Activated CD4-positive, alpha-beta T cell treated with anti-CD3 and anti-CD28 coated beads, Interleukin-2, amount 10 ng/mL, durations not matched to agents 7 days and 5 days (primary cell): ENCODE measurements around the gene ERVH48-1. TPM values are rescaled to one million over a fixed set of nuclear protein-coding genes. Genes with fewer than 3 reads are reported as not detected.
"Not testable (repeated sequence)": the region's sequence is repeated elsewhere in the genome, so short reads cannot be mapped to it uniquely, and the experiment has no call there.

ENCODE experiments used
- CTCF ChIA-PET: fragments of 350-600 bp; sonication (Branson Sonifier 250); formaldehyde crosslinking; loops from one replicate; lab custom pipeline; 2021; ENCODE audit warnings: antibody characterized with exemption; lab: Charles Lee
- POLR2A ChIA-PET: fragments of 350-600 bp; sonication (Branson Sonifier 250); formaldehyde crosslinking; loops from one replicate; lab custom pipeline; 2021; ENCODE audit warnings: antibody characterized with exemption; lab: Charles Lee
- DNase-seq: peaks from one replicate; pipeline ENCODE4 v3.0.0-alpha.2; 2020
- H3K27ac Mint-ChIP-seq: one replicate; pipeline ENCODE4 v1.8.0; 2021; ENCODE audit warnings: mild to moderate bottlenecking, moderate library complexity, mixed read lengths
- H3K27me3 Mint-ChIP-seq: one replicate; pipeline ENCODE4 v1.8.0; 2021; ENCODE audit warnings: mixed read lengths
- H3K36me3 Mint-ChIP-seq: one replicate; pipeline ENCODE4 v1.8.0; 2021; ENCODE audit warnings: low read depth, mixed read lengths
- H3K4me1 Mint-ChIP-seq: one replicate; pipeline ENCODE4 v1.8.0; 2021; ENCODE audit warnings: mixed read lengths
- H3K4me3 Mint-ChIP-seq: one replicate; pipeline ENCODE4 v1.8.0; 2021; ENCODE audit warnings: mild to moderate bottlenecking, moderate library complexity, mixed read lengths
- H3K9me3 Mint-ChIP-seq: one replicate; pipeline ENCODE4 v1.8.0; 2021; ENCODE audit warnings: mixed read lengths
- total RNA-seq, 2 experiments: library from RNA; stranded (reverse); gene quantifications; one replicate each; pipeline ENCODE4 v1.2.3, GENCODE V29; 2021

ERVH48-1 gene
- total RNA-seq, 2 experiments from 2014 or later = 5.4 to 6.4 TPM

DNA sequence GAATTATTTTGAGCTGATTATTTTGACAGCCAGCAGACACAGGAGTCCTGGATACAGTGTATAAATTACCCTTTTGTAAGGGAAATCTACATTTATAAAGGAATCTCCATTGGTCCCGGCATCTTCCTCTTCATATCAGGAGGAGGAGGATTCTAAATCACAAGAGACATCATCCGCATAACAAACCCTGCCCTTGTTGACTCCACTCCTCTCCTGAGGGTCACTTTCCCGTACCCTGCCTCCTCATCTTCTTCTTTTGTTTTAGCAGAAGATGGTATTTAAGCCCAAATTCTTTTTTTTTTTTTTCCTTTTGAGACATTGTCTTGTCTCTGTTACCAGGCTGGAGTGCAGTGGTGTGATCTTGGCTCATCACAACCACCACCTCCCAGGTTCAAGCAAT lies 34.3 kb upstream of the ERVH48-1 start:
- Mint-ChIP-seq H3K4me1 (no peaks in the 10 kb centered on the region), H3K9me3 (no peaks in the 10 kb centered on the region), H3K27ac (no peak overlapping the region), H3K4me3 (no peak overlapping the region), H3K36me3 (no peaks in the 10 kb centered on the region), H3K27me3 (no peaks in the 10 kb centered on the region)
- CTCF ChIA-PET = no interaction called here
- POLR2A ChIA-PET = no interaction called here
- no peak for DNase-seq

DNA sequence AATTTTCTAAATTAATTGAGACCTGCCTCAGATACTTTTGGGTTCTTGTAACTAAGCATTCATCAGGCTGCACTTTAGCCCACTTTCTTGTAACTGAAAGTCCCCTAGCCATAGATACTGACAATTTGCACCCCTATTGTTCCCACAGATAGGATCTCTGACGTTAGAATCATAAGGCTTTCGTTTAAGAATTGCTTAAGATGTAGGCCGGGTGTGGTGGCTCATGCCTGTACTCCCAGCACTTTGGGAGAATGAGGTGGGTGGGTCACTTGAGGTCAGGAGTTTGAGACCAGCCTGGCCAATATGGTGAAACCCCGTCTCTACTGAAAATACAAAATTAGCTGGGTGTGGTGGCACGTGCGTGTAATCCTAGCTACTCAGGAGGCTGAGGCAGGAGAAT lies 32.7 kb upstream of the ERVH48-1 start:
- DNase-seq, H3K9me3 Mint-ChIP-seq, H3K4me3 Mint-ChIP-seq, CTCF ChIA-PET, H3K27me3 Mint-ChIP-seq, POLR2A ChIA-PET, H3K4me1 Mint-ChIP-seq, H3K27ac Mint-ChIP-seq, H3K36me3 Mint-ChIP-seq: not testable (repeated sequence)

DNA sequence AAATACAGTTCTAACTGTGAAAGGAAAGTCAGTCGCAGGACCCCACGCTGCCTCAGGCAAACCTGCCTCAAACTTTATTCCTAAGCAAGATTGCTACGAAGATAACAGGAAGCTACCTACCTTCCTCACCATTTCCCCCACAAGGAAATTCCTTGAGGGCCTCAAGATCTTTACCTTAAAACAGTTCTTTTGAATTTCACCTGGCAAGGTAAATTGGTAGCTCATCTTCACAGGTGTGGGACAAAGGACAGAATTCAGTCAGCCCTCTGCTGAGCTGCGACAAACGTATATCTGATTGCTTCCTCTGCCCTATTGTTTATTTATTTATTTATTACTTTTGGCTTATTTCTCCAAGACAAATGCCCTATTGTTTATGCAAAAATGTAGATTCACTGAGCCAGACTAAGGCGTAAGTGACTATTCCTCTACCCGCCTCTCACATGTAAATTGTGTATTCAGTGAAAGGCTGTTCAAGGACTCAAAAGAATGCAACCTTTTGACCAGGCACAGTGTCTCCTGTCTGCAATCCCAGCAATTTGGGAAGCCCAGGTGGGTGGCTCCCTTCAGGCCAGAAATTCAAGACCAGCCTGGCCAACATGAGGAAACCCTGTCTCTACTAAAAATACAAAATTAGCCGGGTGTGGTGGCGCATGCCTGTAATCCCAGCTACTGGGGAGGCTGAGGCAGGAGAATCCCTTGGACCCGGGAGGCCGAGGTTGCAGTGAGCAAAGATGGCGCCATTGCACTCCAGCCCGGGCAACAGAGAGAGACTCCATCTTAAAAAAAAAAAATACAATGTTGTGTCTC lies 31.6 kb upstream of the ERVH48-1 start:
- POLR2A ChIA-PET = interaction anchor here (0.8 kb wide), 1 partner anchor 57 kb away, joined by 9 read pairs; no protein-coding TSS in a partner anchor
- DNase-seq = no peak
- Mint-ChIP-seq H3K9me3 (no peaks in the 10 kb centered on the region), H3K4me3 (no peak overlapping the region), H3K27ac (no peak overlapping the region), H3K36me3 (no peaks in the 10 kb centered on the region), H3K27me3 (no peaks in the 10 kb centered on the region), H3K4me1 (no peaks in the 10 kb centered on the region)
- CTCF ChIA-PET = no interaction called here

DNA sequence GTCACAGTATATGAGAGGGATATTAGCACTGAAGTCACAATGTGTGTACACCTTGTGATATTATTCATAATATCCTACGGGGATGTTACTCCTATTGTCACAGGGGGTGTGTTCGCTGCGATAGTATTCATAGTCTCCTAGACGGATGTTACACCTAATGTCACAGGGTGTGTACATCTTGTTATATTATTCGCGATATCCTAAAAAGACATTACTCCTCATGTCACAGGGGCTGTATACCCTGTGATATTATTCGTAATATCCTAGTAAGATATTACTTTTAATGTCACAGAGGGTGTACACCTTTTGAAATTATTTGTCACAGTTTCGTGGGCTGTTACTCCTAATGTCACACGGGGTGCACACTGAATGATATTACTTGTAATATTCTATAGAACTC lies 25.8 kb upstream of the ERVH48-1 start:
- CTCF ChIA-PET, H3K9me3 Mint-ChIP-seq, DNase-seq, H3K27ac Mint-ChIP-seq, H3K4me3 Mint-ChIP-seq, H3K27me3 Mint-ChIP-seq, H3K4me1 Mint-ChIP-seq, POLR2A ChIA-PET, H3K36me3 Mint-ChIP-seq: not testable (repeated sequence)

DNA sequence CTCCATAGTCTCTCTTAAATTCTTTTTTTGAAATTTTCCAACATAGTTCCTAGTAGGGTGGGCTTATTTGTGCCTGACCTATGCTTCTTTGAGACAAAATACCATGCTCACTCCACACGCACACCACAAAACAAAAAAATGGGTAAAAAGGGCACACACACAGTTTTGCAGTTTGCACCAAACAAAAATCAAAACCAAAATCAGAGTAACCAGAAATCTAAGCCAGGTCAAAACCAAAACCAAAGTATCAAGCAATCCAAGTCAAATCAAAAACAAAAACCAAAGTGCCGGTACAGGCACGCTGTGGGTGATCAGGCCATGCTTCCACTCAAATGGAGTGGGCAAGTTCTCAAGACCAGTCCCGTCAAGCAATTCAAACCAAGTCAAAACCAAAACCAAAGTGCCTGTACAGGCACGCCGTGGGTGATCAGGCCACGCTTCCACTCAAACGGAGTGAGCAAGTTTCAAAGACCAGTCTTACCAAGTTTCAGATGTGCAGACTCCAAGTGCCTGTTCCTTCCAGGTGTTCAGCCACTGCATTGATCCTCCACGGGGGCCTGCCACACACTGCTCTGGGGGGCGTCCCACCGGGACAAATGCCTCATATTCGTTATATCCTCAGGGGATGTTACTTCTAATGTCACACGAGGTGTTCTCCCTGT lies 23.8 kb upstream of the ERVH48-1 start:
- H3K4me3 Mint-ChIP-seq = peak overlapping the region; percentile 13
- H3K27me3 Mint-ChIP-seq, H3K9me3 Mint-ChIP-seq, POLR2A ChIA-PET, CTCF ChIA-PET, H3K4me1 Mint-ChIP-seq, DNase-seq, H3K36me3 Mint-ChIP-seq: not testable (repeated sequence)
- H3K27ac Mint-ChIP-seq = peak overlapping the region; percentile 59

DNA sequence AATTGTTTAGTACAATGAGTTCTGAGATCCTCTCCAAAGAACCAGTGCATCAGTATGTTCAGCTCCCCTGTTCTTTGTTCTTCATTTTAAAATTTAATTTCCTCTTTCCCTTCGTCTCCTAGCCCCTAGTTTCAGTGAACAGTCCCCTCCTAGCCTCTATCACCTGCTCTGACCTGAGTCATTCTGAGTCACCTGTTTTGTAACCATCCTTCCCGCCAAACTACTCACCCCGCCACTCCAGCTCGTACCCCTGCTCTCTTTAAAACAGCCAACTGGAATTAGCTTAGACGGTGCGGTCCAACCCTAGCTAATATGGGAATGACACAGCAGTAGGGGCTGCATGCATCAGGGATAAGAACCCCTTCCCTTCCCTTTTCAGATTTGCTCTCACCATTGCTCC lies 16.8 kb upstream of the ERVH48-1 start:
- no peaks in the 10 kb centered on the region for H3K4me1 Mint-ChIP-seq
- peaks cover 2% of the 10 kb centered on the region for H3K27me3 Mint-ChIP-seq
- ChIA-PET POLR2A (no interaction called here), CTCF (no interaction called here)
- no peak overlapping the region for H3K27ac Mint-ChIP-seq
- no peak overlapping the region for H3K4me3 Mint-ChIP-seq
- DNase-seq = no peak
- no peaks in the 10 kb centered on the region for H3K9me3 Mint-ChIP-seq
- H3K36me3 Mint-ChIP-seq = no peaks in the 10 kb centered on the region

DNA sequence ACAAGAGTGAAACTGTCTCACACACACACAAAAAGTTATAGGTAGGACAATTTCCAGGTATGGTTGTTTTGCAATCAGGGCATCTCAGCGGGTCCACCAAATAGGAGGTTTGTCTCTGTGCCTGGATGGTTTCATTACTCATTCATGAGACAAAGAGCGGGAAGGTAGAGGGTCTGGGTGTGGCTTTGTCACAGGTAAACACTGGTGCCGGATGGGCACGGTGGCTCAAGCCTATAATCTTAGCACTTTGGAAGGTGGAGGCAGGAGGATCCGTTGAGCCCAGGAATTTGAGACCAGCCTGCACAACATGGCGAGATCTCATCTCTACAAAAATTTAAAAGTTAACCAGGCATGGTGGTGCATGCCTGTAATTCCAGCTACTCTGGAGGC lies 16.3 kb upstream of the ERVH48-1 start:
- no peak overlapping the region for H3K4me3 Mint-ChIP-seq
- no peak for DNase-seq
- no peak overlapping the region for H3K27ac Mint-ChIP-seq
- no peaks in the 10 kb centered on the region for H3K9me3 Mint-ChIP-seq
- no peaks in the 10 kb centered on the region for H3K36me3 Mint-ChIP-seq
- no peaks in the 10 kb centered on the region for H3K27me3 Mint-ChIP-seq
- CTCF ChIA-PET = no interaction called here
- POLR2A ChIA-PET = no interaction called here
- H3K4me1 Mint-ChIP-seq = no peaks in the 10 kb centered on the region

DNA sequence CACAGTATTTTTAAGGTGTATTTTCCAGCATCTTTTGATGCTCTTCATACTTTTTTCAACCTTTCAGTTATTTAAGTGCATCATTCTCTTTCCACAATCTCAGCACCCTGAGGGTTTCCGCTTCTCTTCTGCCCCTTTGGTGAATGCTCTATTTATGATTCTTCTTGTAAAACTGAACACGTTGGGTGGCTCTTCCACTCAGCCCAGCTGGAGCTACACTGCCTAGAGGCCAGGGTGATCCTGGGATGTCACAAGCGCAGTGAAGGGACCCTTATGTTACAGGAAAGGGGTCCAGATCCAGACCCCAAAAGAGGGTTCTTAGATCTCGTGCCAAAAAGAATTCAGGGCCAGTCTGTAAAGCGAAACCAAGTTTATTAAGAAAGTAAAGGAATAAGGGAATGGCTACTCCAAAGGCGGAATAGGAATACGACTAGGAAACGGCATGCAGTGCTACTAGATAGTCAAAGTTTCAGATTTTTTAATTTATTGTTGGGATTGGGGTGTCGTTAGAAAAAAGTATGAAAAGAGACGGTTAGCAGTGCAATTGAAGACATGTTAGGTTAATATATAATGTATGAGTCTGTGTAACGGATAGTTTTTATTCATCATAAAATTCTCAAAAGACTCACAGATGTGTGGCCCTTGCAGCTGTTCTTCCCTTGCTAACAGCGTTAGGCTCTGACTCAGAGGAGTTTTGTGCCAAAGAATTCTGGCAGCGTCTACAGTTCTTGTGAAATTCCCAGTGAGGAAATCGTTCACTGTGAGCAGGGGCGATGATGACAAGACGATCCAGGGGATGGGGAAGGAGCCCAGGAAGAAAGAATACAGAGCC lies 14.4 kb upstream of the ERVH48-1 start:
- POLR2A ChIA-PET = no interaction called here
- no peaks in the 10 kb centered on the region for H3K27me3 Mint-ChIP-seq
- DNase-seq = no peak

DNA sequence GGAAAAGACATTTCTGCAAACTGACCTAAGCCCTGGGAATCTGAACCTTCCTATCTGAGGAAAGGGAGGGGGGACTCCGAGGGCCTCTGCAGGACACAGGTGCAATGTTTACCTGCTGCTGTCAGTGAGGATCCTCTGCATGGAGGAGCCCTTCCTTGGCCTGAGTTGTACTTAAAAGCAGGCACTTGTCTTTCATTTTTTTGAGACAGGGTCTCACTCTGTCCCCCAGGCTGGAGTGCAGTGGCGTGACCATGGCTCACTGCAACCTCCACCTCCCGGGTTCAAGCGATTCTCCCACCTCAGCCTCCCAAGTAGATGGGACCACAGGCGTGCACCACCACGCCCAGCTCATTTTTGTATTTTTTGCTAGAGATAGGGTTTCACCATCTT lies 13.2 kb upstream of the ERVH48-1 start:
- H3K36me3 Mint-ChIP-seq, POLR2A ChIA-PET, H3K27ac Mint-ChIP-seq, H3K27me3 Mint-ChIP-seq, H3K9me3 Mint-ChIP-seq, H3K4me3 Mint-ChIP-seq, H3K4me1 Mint-ChIP-seq, DNase-seq: not testable (repeated sequence)
- CTCF ChIA-PET = interaction anchor here (1.0 kb wide), 1 partner anchor 15 kb away, joined by 3 read pairs; no protein-coding TSS in a partner anchor

More for the DNA sequence above, 14.4 kb upstream of the ERVH48-1 start:
- no peaks in the 10 kb centered on the region for H3K36me3 Mint-ChIP-seq
- no peak overlapping the region for H3K27ac Mint-ChIP-seq
- no peak overlapping the region for H3K4me3 Mint-ChIP-seq
- H3K4me1 Mint-ChIP-seq = no peaks in the 10 kb centered on the region
- CTCF ChIA-PET = no interaction called here
- H3K9me3 Mint-ChIP-seq = no peaks in the 10 kb centered on the region

DNA sequence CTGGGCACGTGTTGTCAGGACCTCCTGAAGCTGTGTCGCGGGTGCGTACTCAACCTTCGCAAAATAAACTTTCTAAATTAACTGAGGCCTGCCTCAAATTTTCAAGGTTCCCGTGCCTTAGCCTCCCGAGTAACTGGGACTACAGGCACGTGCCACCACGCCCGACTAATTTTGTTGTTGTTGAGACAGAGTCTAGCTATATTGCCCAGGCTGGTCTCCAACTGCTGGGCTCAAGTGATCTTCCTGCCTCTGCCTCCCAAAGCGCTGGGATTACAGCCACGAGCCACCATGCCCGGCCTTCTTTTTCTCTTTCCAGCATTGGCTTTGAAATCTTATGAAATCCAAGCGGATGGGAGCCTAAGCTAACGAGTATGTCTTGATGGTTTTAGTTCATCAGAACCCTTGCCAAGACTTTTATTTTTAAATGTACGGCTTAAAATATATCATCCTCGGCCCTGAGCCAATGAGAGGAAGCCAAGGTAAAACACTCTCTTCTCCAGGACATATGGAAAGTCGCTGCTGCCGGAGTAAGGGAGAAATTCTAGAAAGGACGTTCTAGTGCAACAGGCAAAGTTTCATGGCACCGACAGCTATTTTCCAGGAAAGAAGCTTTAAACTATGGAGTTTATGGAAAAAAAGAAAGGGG lies 12.7 kb upstream of the ERVH48-1 start:
- H3K9me3 Mint-ChIP-seq = no peaks in the 10 kb centered on the region
- POLR2A ChIA-PET = no interaction called here
- no peaks in the 10 kb centered on the region for H3K36me3 Mint-ChIP-seq

DNA sequence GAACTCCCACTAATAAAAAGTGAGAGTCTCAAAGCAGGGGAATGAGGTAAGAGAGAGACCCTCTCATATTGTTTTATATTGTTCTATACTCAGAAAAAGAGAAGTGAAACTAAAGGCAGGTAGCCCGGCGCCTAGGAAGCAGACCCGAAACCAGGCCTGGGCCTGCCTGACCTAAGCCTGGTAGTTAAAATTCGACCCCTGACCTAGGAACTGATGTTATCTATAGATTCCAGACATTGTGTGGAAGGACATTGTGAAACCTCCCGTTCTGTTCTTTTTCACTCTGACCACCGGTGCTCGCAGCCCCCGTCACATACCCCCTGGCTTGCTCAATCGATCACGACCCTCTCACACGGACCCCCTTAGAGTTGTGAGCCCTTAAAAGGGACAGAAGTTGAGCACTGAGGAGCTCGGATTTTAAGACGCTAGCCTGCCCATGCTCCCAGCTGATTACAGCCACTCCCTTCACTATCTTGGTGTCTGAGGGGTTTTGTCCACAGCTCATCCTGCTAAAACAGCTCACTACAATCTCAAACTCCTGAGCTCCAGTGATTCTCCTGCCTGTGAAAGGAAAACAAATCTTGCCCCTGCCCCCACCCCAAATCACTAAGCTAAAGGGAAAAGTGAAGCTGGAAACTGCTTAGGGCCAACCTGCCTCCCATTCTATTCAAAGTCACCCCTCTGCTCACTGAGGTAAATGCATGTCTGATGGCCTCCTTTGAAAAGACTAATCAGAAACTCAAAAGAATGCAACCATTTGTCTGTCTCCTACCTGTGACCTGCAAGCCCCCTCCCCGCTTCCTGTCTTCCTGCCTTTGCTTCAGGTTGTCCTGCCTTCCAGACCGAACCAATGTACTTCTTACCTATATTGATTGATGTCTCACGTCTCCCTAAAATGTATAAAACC lies 11.9 kb upstream of the ERVH48-1 start:
- H3K4me1 Mint-ChIP-seq, H3K36me3 Mint-ChIP-seq, H3K27me3 Mint-ChIP-seq, H3K27ac Mint-ChIP-seq, POLR2A ChIA-PET, H3K4me3 Mint-ChIP-seq, H3K9me3 Mint-ChIP-seq, DNase-seq: not testable (repeated sequence)
- CTCF ChIA-PET = interaction anchor here (1.0 kb wide), 1 partner anchor 14 kb away, joined by 3 read pairs; no protein-coding TSS in a partner anchor

More for the DNA sequence above, 12.7 kb upstream of the ERVH48-1 start:
- DNase-seq = no peak
- Mint-ChIP-seq H3K27me3 (no peaks in the 10 kb centered on the region), H3K27ac (no peak overlapping the region), H3K4me3 (no peak overlapping the region), H3K4me1 (no peaks in the 10 kb centered on the region)
- CTCF ChIA-PET = interaction anchor here (1.0 kb wide), 1 partner anchor 15 kb away, joined by 3 read pairs; no protein-coding TSS in a partner anchor

DNA sequence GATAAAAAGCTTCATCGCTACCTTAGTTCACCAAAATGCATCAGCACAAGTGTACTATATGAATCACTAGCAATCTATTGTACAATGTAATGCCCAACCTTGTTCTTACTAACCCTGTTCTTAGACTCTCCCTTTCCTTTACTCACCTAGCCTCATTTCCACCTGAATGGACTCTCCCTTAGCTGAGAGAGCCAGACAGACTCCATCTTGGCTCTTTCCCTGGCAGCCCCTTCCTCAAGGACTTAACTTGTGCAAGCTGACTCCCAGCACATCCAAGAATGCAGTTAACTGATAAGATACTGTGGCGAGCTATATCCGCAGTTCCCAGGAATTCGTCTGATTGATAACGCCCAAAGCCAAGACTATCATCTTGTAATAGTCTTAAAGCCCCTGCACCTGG lies 10.9 kb upstream of the ERVH48-1 start:
- H3K4me3 Mint-ChIP-seq, H3K27ac Mint-ChIP-seq, DNase-seq, H3K9me3 Mint-ChIP-seq, H3K27me3 Mint-ChIP-seq, H3K36me3 Mint-ChIP-seq, H3K4me1 Mint-ChIP-seq, POLR2A ChIA-PET, CTCF ChIA-PET: not testable (repeated sequence)
